ENCODE data around the gene AIF1L. TPM values are rescaled to one million over a fixed set of nuclear protein-coding genes. Genes with fewer than 3 reads are reported as not detected.

The AIF1L gene
- polyA plus RNA-seq, 12 donors = 19.5 to 48.5 (median 25.9) TPM; not detected in 1

GRCh38 chr9:131160416-131161112 is 64.2 kb downstream of the AIF1L start:
- DNase-seq = no peak

GRCh38 chr9:131161585-131161984 is 65.3 kb downstream of the AIF1L start:
- no peak for DNase-seq

DNA sequence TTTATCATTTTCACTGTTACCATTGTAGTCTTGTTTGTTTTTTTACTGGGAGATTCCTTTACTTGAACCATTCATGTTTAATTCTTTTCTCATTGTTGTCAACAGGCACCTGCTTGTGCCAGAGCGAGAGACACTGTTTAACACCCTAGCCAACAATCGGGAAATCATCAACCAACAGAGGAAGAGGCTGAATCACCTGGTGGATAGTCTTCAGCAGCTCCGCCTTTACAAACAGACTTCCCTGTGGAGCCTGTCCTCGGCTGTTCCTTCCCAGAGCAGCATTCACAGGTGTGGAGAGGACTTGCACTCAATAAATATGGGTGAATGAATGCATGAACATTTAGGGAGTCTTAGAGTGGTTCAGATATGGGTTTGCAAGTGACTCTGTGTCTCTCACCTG is 66.6 kb downstream of the AIF1L start:
- no peak for DNase-seq

DNA sequence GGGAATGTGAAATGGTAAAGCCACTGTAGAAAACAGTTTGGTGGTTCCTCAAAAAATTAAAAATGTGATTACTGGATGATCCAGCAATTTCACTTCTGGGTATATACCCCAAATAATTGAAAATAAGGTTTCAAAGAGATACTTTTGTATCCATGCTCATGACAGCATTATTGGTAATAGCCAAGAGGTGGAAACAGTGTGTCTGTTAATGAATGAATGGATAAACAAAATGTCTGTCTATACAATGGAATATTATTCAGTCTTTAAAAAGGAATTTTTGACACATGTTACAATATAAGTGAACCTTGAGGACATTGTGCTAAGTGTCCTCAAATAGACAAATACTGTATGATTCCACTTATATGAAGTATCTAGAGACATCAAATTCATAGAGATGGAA is 69.2 kb downstream of the AIF1L start:
- no peak for DNase-seq

DNA sequence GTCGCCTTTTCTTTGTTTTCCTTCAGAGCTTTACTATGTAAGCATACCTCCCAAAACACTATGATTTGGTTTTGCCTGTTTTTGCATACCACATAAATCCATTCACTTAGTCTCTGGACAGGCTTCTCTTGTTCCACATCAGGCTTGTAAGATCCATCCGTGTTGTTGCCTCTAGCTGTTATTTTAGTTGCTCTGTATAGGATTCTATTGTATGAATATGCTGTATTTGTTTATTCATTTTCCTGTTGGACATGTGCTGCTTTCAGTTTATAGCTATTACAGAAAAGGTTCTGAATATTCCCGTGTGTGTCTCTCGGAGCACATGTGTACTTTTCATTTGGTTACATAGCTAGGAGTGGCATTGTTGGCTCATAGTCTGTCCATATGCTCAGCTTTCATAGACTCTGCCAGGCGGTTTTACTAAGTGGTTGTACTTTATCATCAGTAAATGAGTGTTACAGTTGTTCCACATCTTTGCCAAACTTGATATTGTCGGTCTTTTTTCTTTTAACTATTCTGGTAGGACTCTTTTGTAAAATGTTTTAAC is 70.9 kb downstream of the AIF1L start:
- peak; percentile 4 for DNase-seq

GRCh38 chr9:131167936-131168335 is 71.6 kb downstream of the AIF1L start:
- DNase-seq = no peak

DNA sequence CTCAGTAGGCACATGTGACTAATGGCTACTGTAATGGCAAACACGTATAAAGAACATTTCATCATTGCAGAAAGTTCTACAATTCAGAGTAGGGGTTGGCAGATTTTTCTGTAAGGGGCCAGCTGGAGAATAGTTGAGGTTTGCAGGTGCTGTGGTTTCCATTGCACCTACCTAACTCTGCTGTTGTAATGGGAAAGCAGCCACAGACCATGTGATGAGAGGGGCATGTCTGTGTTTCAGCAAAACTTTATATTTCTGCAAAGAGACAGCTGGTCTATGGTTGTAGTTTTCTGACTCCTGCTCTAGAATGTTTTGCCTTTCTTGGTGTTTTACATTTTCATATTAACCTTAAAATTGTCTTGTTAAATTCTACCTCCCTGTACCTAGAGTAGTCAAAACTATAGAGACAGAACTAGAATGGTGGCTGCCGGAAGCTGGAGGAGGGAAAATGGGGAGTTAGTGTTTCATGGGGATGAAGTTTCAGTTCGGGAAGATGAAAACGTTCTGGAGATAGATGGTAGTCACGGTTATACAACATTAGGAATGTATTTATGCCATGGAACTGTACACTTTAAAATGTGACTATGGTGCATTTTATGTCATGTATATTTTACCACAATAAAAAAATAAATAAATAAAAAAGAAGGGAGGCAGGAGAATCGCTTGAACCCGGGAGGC is 73.4 kb downstream of the AIF1L start:
- DNase-seq = no peak

Other genes with a start within 250 kb of the AIF1L start
- under 1 TPM in 9 of 12 donors, not detected in 3; 0.24 to 0.47 (median 0.29) TPM for gene QRFP, start 199.7 kb upstream of the AIF1L start, polyA plus RNA-seq (ENCODE audit: insufficient read length in 12 of 12)
- 1 to 10 TPM in 1 of 12 donors, under 1 TPM in 3, not detected in 8; 0.12 to 3.3 (median 0.26) TPM for gene FIBCD1, start 157.3 kb upstream of the AIF1L start, polyA plus RNA-seq (ENCODE audit: insufficient read length in 12 of 12)
- gene LAMC3, start 87.4 kb upstream of the AIF1L start, polyA plus RNA-seq (ENCODE audit: insufficient read length in 12 of 12) = 10 to 100 TPM in 1 of 12 donors, 1 to 10 TPM in 9, under 1 TPM in 1, not detected in 1; 0.88 to 15.0 (median 2.1) TPM
- gene NUP214, start 29.1 kb downstream of the AIF1L start, polyA plus RNA-seq (ENCODE audit: insufficient read length in 12 of 12) = 100 to 1,000 TPM in 1 of 12 donors, 10 to 100 TPM in 10, not detected in 1; 22.6 to 142 (median 27.5) TPM
- gene FAM78A, start 180.0 kb downstream of the AIF1L start, polyA plus RNA-seq (ENCODE audit: insufficient read length in 12 of 12) = 10 to 100 TPM in 11 of 12 donors, not detected in 1; 17.1 to 46.7 (median 32.3) TPM
- gene PLPP7, start 193.2 kb downstream of the AIF1L start, polyA plus RNA-seq (ENCODE audit: insufficient read length in 12 of 12) = 10 to 100 TPM in 11 of 12 donors, not detected in 1; 10.8 to 52.6 (median 29.8) TPM